ENCODE results near the gene MNT.

GRCh38 chr17:2346475-2346874 is 54.4 kb downstream of the MNT start:
- TF ChIP-seq TAF1 (IDR thresholded peaks at IDR 0.05; ENCODE audit: borderline replicate concordance, insufficient read depth, low read length) (no peak), REST (IDR thresholded peaks at IDR 0.05; ENCODE audit: insufficient read depth in 1 of 2, low read depth in 2 of 2, low read length in 2 of 2) (no peak), SIN3A (IDR thresholded peaks at IDR 0.05; ENCODE audit: borderline replicate concordance, insufficient read depth, low read length) (no peak)

Data from PFSK-1 (cell line).